ENCODE measurements around the gene RAB11A. TPM values are rescaled to one million over a fixed set of nuclear protein-coding genes. Genes with fewer than 3 reads are reported as not detected.

RAB11A gene
- total and polyA plus RNA-seq, 2 of the 13 experiments (the other 11 are each of a cell fraction or from before 2014, with no cell fraction given): 161 to 162 TPM

DNA sequence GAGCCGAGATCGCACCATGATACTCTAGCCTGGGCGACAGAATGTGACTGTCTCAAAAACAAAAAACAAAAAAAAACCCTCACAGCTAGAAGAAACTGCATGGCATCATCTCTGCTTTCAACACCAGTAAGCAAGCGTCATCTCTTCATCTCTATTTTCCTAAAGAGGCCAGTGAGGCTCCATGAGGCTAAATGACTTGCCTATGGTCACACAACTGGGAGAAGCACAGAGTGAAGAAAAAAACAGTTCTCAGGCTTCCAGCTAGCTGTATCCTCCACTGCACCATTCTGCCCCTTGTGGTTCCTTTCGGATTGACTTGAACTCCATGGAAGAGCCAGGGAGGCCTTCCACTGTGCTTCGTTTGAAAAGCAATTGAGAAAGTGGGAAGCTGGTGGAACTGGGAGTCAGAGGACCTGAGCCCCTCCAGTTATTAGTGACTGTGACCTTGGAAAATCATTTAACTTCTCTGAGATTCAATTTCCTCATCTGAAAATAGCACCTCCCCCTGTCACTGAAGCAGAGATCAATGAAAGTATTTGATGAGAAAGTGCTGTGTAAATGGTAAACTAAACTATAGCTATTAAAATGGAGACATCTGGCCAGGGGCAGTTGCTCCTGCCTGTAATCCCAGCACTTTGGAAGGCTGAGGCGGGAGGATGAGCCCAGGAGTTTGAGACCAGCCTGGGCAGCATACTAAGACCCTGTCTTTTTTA is 45.1 kb upstream of the RAB11A start (continued):
- TF ChIP-seq, protein P1, sequence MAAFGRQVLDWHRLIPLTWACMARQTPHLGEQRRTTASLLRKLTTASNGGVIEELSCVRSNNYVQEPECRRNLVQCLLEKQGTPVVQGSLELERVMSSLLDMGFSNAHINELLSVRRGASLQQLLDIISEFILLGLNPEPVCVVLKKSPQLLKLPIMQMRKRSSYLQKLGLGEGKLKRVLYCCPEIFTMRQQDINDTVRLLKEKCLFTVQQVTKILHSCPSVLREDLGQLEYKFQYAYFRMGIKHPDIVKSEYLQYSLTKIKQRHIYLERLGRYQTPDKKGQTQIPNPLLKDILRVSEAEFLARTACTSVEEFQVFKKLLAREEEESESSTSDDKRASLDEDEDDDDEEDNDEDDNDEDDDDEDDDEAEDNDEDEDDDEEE (CRISPR knock-in tag; IDR thresholded peaks at IDR 0.05): 0 out of 2 replicates have a peak, but pooled peaks have one; percentile 46
- TF ChIP-seq ZNF224 (CRISPR knock-in tag; IDR thresholded peaks at IDR 0.05): no peak
- no peak for TF ChIP-seq MTF2 (CRISPR knock-in tag; IDR thresholded peaks at IDR 0.05; ENCODE audit: borderline replicate concordance)
- TF ChIP-seq, protein P2, sequence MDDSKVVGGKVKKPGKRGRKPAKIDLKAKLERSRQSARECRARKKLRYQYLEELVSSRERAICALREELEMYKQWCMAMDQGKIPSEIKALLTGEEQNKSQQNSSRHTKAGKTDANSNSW (CRISPR knock-in tag; IDR thresholded peaks at IDR 0.05; ENCODE audit: borderline replicate concordance): no peak
- no peak for TF ChIP-seq PCBP1 (IDR thresholded peaks at IDR 0.05; ENCODE audit: borderline replicate concordance, low read depth, low read length)
- peak; percentile 50; the same call in 1 of the 2 replicates for TF ChIP-seq ZNF331 (CRISPR knock-in tag; IDR thresholded peaks at IDR 0.05)
- TF ChIP-seq, protein P3, sequence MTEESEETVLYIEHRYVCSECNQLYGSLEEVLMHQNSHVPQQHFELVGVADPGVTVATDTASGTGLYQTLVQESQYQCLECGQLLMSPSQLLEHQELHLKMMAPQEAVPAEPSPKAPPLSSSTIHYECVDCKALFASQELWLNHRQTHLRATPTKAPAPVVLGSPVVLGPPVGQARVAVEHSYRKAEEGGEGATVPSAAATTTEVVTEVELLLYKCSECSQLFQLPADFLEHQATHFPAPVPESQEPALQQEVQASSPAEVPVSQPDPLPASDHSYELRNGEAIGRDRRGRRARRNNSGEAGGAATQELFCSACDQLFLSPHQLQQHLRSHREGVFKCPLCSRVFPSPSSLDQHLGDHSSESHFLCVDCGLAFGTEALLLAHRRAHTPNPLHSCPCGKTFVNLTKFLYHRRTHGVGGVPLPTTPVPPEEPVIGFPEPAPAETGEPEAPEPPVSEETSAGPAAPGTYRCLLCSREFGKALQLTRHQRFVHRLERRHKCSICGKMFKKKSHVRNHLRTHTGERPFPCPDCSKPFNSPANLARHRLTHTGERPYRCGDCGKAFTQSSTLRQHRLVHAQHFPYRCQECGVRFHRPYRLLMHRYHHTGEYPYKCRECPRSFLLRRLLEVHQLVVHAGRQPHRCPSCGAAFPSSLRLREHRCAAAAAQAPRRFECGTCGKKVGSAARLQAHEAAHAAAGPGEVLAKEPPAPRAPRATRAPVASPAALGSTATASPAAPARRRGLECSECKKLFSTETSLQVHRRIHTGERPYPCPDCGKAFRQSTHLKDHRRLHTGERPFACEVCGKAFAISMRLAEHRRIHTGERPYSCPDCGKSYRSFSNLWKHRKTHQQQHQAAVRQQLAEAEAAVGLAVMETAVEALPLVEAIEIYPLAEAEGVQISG (CRISPR knock-in tag; IDR thresholded peaks at IDR 0.05): no peak
- TF ChIP-seq ZNF24 (IDR thresholded peaks at IDR 0.05): 0 out of 2 replicates have a peak, but pooled peaks have one; percentile 31
- no peak for TF ChIP-seq HMGA1 (CRISPR knock-in tag; conservative IDR thresholded peaks at IDR 0.05)
- TF ChIP-seq SETDB1 (CRISPR knock-in tag; IDR thresholded peaks at IDR 0.05; ENCODE audit: borderline replicate concordance): no peak
- 0 out of 2 replicates have a peak, but pooled peaks have one; percentile 16 for TF ChIP-seq FOSL2 (CRISPR knock-in tag; IDR thresholded peaks at IDR 0.05)
- 0 out of 2 replicates have a peak, but pooled peaks have one; percentile 19 for TF ChIP-seq THAP11 (CRISPR knock-in tag; IDR thresholded peaks at IDR 0.05)
- no peak for TF ChIP-seq ARNT (IDR thresholded peaks at IDR 0.05)
- no peak for TF ChIP-seq KMT2B (CRISPR knock-in tag; IDR thresholded peaks at IDR 0.05)
- no peak for TF ChIP-seq FOXC1 (CRISPR knock-in tag; IDR thresholded peaks at IDR 0.05; ENCODE audit: borderline replicate concordance)
- TF ChIP-seq, protein P4, sequence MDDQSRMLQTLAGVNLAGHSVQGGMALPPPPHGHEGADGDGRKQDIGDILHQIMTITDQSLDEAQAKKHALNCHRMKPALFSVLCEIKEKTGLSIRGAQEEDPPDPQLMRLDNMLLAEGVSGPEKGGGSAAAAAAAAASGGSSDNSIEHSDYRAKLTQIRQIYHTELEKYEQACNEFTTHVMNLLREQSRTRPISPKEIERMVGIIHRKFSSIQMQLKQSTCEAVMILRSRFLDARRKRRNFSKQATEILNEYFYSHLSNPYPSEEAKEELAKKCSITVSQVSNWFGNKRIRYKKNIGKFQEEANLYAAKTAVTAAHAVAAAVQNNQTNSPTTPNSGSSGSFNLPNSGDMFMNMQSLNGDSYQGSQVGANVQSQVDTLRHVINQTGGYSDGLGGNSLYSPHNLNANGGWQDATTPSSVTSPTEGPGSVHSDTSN (CRISPR knock-in tag; IDR thresholded peaks at IDR 0.05; ENCODE audit: borderline replicate concordance): no peak
- TF ChIP-seq, protein P5, sequence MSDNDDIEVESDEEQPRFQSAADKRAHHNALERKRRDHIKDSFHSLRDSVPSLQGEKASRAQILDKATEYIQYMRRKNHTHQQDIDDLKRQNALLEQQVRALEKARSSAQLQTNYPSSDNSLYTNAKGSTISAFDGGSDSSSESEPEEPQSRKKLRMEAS (IDR thresholded peaks at IDR 0.05): no peak
- TF ChIP-seq ZC3H4 (CRISPR knock-in tag; IDR thresholded peaks at IDR 0.05; ENCODE audit: borderline replicate concordance): no peak
- TF ChIP-seq ZFX (CRISPR knock-in tag; IDR thresholded peaks at IDR 0.05; ENCODE audit: low read depth): peak; percentile 52; the same call in 1 of the 2 replicates
- 0 out of 4 replicates have a peak, but pooled peaks of 1 of the 2 experiments have one; percentile 45 for TF ChIP-seq KLF16 (CRISPR knock-in tag; IDR thresholded peaks at IDR 0.05)
- no peak for TF ChIP-seq SOX6 (IDR thresholded peaks at IDR 0.05)
- 0 out of 2 replicates have a peak, but pooled peaks have one; percentile 22 for TF ChIP-seq SOX6 (CRISPR knock-in tag; IDR thresholded peaks at IDR 0.05)
- no peak for TF ChIP-seq ZZZ3 (CRISPR knock-in tag; IDR thresholded peaks at IDR 0.05; ENCODE audit: borderline replicate concordance)
- no peak for TF ChIP-seq NFYC (CRISPR knock-in tag; IDR thresholded peaks at IDR 0.05)
- TF ChIP-seq ONECUT2 (CRISPR knock-in tag; IDR thresholded peaks at IDR 0.05): no peak
- TF ChIP-seq SMAD9 (CRISPR knock-in tag; IDR thresholded peaks at IDR 0.05): no peak
- TF ChIP-seq ZNF124 (CRISPR knock-in tag; IDR thresholded peaks at IDR 0.05): 0 out of 2 replicates have a peak, but pooled peaks have one; percentile 27

All from HepG2 (cell line).